HG03469 (cell line): ENCODE data around the gene CIT.
"Not testable (repeated sequence)": the region's sequence is repeated elsewhere in the genome, so short reads cannot be mapped to it uniquely, and the experiment has no call there.

Source experiments
- ATAC-seq: cut with Tn5 transposase; IDR thresholded peaks from one replicate; pipeline ENCODE4 v1.9.1; 2021; ENCODE audit warnings: mild to moderate bottlenecking, moderate library complexity, moderate number of reproducible peaks; ENCODE audit not compliant: unreplicated experiment

The CIT gene

GRCh38 chr12:119660076-119660475 lies 217.0 kb downstream of the CIT start:
- no peak for ATAC-seq

- ATAC-seq, result no peak
Measured at GRCh38 chr12:119659289-119659897, 217.7 kb downstream of the CIT start.

GRCh38 chr12:119658166-119658565 lies 219.0 kb downstream of the CIT start:
- ATAC-seq, result not testable (repeated sequence)

- ATAC-seq, result not testable (repeated sequence)
Measured at GRCh38 chr12:119657001-119657400, 220.1 kb downstream of the CIT start.

- ATAC-seq, result no peak
Measured at GRCh38 chr12:119652665-119653064, 224.5 kb downstream of the CIT start.

- ATAC-seq, result no peak
Measured at GRCh38 chr12:119649202-119649808, 227.8 kb downstream of the CIT start.

GRCh38 chr12:119645535-119646059 lies 231.5 kb downstream of the CIT start:
- no peak for ATAC-seq

GRCh38 chr12:119644930-119645329 lies 232.2 kb downstream of the CIT start:
- no peak for ATAC-seq

- no peak for ATAC-seq
Measured at GRCh38 chr12:119642986-119643385, 234.1 kb downstream of the CIT start.
